Left lung (tissue), 10 donors: Measurements from ENCODE around the gene C15orf39. TPM values are rescaled to one million over a fixed set of nuclear protein-coding genes. Genes with fewer than 3 reads are reported as not detected.

Experiments
- ATAC-seq: fragments of 200-7000 bp; cut with Tn5 transposase; one replicate; pipeline ENCODE4 v1.9.1; 2020; ENCODE audit warnings: moderate library complexity
- DNase-seq, 4 donors: peaks; one replicate each; pipeline ENCODE4 v3.0.0-alpha.2; 2013 to 2020
- H3K27ac ChIP-seq, 2 donors: fragments of 200-600 bp; sonication (generic) in 1 of 2; one replicate each; pipeline versions ENCODE4 v1.5.0 to v1.8.0; 2020 to 2021
- H3K27me3 ChIP-seq, 2 donors: fragments of 200-600 bp; sonication (generic) in 1 of 2; one replicate each; pipeline versions ENCODE4 v1.5.0 to v1.8.0; 2020 to 2021
- H3K36me3 ChIP-seq, 2 donors: fragments of 200-600 bp; sonication (generic) in 1 of 2; one replicate each; pipeline versions ENCODE4 v1.5.0 to v1.8.0; 2020 to 2021
- H3K4me1 ChIP-seq, 2 donors: fragments of 200-600 bp; one replicate each; pipeline ENCODE4 v1.8.0; 2021
- H3K4me3 ChIP-seq, 2 donors: fragments of 200-600 bp; sonication (generic) in 1 of 2; one replicate each; pipeline versions ENCODE4 v1.5.0 to v1.8.0; 2020 to 2021; ENCODE audit warnings: mild to moderate bottlenecking in 1 of 2
- H3K9me3 ChIP-seq, 2 donors: fragments of 200-600 bp; sonication (generic) in 1 of 2; one replicate each; pipeline versions ENCODE4 v1.5.0 to v1.8.0; 2020 to 2021
- intact Hi-C, 2 donors: fragments of 100-400 bp; cut with DNase I; formaldehyde crosslinking; loops; one replicate each; pipeline versions ENCODE4 v1.11.2 to v1.14.2; 2022
- polyA plus RNA-seq, 6 donors: library from polyadenylated mRNA; unstranded; fragments of 120-200 nt; gene quantifications; one replicate each; pipeline ENCODE4 v1.2.1, GENCODE V29; 2013; ENCODE audit not compliant: insufficient read length in 6 of 6
- total RNA-seq, 2 donors: library from RNA; stranded (reverse); fragmentation: NEBNext Ultra II Directional; extraction: Animal tissue kit (Norgen Biotek cat#: 25700); gene quantifications; one replicate each; pipeline ENCODE4 v1.2.1, GENCODE V29; 2021
- TF ChIP-seq, protein P1 (sequence below), 2 donors: fragments of 200-600 bp; sonication (generic) in 1 of 2; IDR thresholded peaks; one replicate each; pipeline versions ENCODE4 v1.5.0 to v1.8.0; 2021; ENCODE audit warnings: antibody characterized with exemption in 2 of 2
- donor health status: DM: no; HTN: yes; CAD: no.
- donor health status: DM: no; HTN: no; CAD: no.

The C15orf39 gene
- total and polyA plus RNA-seq, 8 donors = 7.8 to 35.7 (median 13.9) TPM

DNA sequence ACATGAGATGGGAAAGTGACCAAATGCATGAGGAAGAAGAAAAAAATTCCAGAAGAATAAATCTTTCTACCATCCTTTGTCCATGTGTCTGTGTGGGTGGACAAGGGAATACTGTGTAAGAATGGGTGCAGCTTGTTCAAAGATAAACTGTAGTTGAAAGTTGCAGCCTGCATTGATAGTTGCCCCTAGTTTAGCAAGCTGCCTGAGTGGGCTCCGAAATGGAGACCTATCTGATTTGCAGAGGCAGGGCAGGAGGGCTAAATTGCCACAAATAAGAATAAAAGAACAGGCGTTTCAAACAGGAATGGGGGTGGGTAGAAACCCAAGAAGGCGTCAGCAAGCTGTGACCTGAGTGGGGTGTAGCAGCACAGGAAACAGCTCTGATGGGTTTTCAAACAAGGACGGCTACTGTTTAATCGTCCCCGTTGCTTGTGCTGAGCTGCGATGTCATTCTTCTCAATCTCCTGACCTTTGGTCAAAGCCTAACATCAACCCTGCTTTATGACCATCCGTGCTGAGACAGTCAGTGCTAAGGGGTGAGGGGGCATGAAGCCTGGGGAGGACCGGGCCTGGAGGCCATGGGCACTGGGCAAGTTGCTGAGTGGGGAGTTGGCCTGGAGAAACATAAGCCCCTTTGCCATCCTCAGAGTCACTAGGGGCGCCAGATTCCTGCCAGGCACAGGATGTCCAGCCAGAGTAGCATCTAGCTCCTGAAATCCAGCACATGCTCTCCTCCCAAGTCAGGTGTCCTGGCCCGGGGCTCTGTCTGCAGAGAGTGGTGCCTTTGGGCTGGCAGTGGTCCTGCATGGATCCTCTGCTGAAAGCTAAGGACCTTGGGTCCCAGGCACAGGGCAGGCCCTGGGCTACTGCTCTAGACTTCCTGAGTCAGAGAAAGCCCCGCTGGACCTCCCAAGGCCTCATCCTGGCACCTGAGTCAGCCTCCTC is 19.2 kb upstream of the C15orf39 start:
- no peak for DNase-seq
- no peak overlapping the region for H3K27ac ChIP-seq
- peaks cover 0 to 31% of the 10 kb centered on the region in 2 donors for H3K27me3 ChIP-seq
- H3K4me1 ChIP-seq = peaks cover 15 to 25% of the 10 kb centered on the region in 2 donors
- no peaks in the 10 kb centered on the region for H3K9me3 ChIP-seq
- no peak overlapping the region for H3K4me3 ChIP-seq
- TF ChIP-seq, protein P1, sequence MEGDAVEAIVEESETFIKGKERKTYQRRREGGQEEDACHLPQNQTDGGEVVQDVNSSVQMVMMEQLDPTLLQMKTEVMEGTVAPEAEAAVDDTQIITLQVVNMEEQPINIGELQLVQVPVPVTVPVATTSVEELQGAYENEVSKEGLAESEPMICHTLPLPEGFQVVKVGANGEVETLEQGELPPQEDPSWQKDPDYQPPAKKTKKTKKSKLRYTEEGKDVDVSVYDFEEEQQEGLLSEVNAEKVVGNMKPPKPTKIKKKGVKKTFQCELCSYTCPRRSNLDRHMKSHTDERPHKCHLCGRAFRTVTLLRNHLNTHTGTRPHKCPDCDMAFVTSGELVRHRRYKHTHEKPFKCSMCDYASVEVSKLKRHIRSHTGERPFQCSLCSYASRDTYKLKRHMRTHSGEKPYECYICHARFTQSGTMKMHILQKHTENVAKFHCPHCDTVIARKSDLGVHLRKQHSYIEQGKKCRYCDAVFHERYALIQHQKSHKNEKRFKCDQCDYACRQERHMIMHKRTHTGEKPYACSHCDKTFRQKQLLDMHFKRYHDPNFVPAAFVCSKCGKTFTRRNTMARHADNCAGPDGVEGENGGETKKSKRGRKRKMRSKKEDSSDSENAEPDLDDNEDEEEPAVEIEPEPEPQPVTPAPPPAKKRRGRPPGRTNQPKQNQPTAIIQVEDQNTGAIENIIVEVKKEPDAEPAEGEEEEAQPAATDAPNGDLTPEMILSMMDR (IDR thresholded peaks at IDR 0.05) = no peak
- intact Hi-C loops = no loop called here
- H3K36me3 ChIP-seq = no peaks in the 10 kb centered on the region
- ATAC-seq = no peak

DNA sequence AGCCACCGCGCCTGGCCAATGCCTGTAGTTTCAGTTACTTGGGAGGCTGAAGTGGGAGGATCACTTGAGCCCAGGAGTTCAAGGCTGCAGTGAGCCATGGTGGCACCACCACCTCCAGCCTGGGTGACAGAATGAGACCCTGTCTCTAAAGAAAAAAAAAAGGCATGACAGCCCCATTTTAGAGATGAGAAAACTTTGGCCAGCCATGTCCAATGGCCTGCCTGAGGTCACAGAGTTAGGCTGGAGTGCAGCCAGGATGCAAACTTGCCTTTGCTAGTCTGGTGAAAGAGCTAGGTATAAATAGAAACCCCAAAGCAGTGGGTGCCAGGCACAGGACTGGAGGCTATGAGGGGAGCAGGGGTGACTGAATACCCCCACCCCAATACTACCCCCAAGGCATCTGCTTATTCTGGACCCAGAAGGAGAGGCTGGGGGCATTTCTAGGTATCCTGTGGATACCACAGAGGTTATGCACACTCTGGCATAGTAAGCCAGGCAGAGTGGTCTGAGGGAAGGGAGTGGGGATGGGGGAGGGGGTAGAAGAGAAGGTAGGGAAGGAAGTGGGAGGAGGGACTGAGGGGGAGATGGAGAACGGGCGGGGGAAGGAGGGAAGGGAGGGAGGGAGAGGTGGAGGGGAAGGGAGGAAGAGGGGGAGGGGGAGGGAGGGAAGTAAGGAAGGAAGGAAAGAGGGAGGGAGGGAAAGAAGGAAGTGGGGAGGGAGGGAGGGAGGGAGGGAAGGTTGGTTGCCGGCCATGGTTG is 16.2 kb upstream of the C15orf39 start:
- no peaks in the 10 kb centered on the region for H3K9me3 ChIP-seq
- ATAC-seq (no peak), DNase-seq (no peak)
- H3K4me1 ChIP-seq = peaks cover 0 to 5% of the 10 kb centered on the region in 2 donors
- H3K36me3 ChIP-seq = no peaks in the 10 kb centered on the region
- no peak overlapping the region for H3K27ac ChIP-seq
- H3K4me3 ChIP-seq = no peak overlapping the region
- intact Hi-C loops = no loop called here
- TF ChIP-seq, protein P1 (IDR thresholded peaks at IDR 0.05) = no peak
- H3K27me3 ChIP-seq = peaks cover 0 to 1% of the 10 kb centered on the region in 2 donors

DNA sequence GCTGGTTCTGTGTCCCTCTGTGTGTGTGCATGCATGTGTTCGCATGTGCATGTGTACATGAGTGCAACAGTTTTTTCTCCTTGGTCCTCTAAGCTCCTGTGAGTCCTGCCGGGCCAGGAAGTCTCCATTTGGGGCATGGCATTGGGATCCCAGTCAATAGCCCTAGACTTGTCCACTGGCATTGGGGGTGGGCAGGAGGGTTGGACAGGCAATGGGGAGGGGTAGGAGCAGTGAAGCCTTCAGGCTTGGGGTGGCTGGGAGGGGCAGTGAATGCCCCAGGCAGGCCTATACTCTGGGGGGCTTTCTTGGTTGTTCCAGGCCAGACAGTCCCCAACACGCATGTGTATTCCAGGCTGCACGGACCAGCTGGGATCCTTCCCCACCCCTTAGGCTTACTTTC is 15.6 kb upstream of the C15orf39 start:
- DNase-seq (no peak), ATAC-seq (no peak)
- no peaks in the 10 kb centered on the region for H3K9me3 ChIP-seq
- intact Hi-C loops = no loop called here
- TF ChIP-seq, protein P1 (IDR thresholded peaks at IDR 0.05) = no peak
- H3K27ac ChIP-seq = no peak overlapping the region
- no peaks in the 10 kb centered on the region for H3K36me3 ChIP-seq
- H3K4me1 ChIP-seq = peaks cover 0 to 5% of the 10 kb centered on the region in 2 donors
- no peaks in the 10 kb centered on the region for H3K27me3 ChIP-seq
- H3K4me3 ChIP-seq = no peak overlapping the region

DNA sequence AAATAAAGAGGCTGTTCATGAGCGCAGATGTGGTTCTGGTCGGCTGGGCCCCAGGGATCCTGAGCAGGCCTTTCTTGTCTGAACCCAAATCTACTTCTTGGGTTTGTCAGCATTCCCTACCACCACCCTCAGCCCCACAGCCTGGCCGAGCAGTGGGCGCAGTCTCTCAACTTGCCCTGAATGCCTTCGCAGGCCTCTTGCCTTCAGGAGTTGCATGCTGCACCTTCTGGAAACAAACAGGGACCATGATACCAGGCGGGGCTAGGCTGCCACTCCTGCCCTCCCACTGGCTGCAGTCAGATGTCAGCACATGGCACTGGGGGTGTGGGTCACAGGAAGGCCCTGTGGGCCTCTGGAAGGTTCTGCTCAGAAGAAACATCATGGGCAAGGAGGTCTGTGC is 13.2 kb upstream of the C15orf39 start:
- Histone ChIP-seq H3K36me3 (no peaks in the 10 kb centered on the region), H3K9me3 (no peaks in the 10 kb centered on the region), H3K4me1 (peaks cover 0 to 5% of the 10 kb centered on the region in 2 donors), H3K27ac (no peak overlapping the region), H3K27me3 (no peaks in the 10 kb centered on the region), H3K4me3 (no peak overlapping the region)
- ATAC-seq (no peak), DNase-seq (no peak)
- intact Hi-C loops = no loop called here
- TF ChIP-seq, protein P1 (IDR thresholded peaks at IDR 0.05) = no peak

DNA sequence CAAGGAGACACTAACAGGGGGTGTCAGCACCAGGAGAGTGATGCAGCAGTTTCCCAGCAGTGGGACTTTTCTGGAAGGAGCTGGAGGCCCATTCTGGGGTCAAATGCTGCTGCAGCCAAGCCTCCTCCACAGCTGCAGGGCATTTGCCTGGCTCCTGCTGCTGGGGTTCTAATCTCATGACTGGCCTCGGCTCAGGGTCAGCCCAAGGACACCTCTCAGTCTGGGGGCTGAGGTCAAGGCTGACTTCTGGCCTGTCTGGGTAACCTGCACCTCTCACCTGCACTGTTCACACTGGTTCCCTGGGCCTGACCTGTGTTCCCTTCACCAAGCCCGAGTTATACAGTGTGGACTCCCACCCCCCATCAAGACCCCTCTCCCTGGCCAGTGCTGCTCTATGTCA is 10.4 kb upstream of the C15orf39 start:
- DNase-seq = peak in 1 of 4 donors; percentile 20
- intact Hi-C loops = loop anchor here in 1 of 2 donors (10.0 kb wide), 1 partner anchor 76 kb away; no protein-coding TSS in a partner anchor
- Histone ChIP-seq H3K9me3 (no peaks in the 10 kb centered on the region), H3K4me1 (peaks cover 0 to 9% of the 10 kb centered on the region in 2 donors), H3K4me3 (no peak overlapping the region), H3K27me3 (peaks cover 0 to 15% of the 10 kb centered on the region in 2 donors), H3K27ac (no peak overlapping the region), H3K36me3 (no peaks in the 10 kb centered on the region)
- TF ChIP-seq, protein P1 (IDR thresholded peaks at IDR 0.05) = no peak
- ATAC-seq = no peak
